Urothelium cell line (cell line): ENCODE data around the gene BCAS1.
A peak's percentile ranks its signal among the peaks of the same experiment; 100 is the strongest.
"Not testable (repeated sequence)": the region's sequence is repeated elsewhere in the genome, so short reads cannot be mapped to it uniquely, and the experiment has no call there.

ENCODE experiments used
- DNase-seq: peaks from one replicate; pipeline ENCODE4 v3.0.0; 2011; ENCODE audit warnings: low spot score, mixed read lengths
- FAIRE-seq: peaks from 2 replicates; lab custom pipeline; 2011; peaks lifted over from hg19 to GRCh38; lab: Jason Lieb, UNC

Gene BCAS1

DNA sequence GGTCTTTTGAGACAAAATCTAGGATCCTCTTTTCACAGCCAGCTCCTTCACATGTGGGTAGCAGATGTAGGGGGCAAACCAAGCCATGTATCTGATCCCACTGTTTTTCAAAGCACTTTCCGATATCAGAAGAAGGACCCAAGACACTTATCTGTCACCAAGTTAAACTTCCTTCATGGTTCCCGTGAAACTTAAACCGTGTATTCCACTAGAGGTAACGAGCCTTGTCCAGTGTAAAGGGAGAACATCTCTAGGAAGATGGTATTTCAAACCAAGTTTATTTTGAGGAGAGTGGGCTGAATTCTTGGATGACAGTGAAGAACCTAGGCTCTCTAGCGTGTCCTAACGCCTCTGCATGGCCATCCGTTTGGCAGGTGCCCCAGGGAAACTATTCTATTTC, 76.3 kb downstream of the BCAS1 start:
- FAIRE-seq = peak; percentile 13
- no peak for DNase-seq

GRCh38 chr20:53993310-53993709, 77.1 kb downstream of the BCAS1 start:
- no peak for DNase-seq
- no peak for FAIRE-seq

DNA sequence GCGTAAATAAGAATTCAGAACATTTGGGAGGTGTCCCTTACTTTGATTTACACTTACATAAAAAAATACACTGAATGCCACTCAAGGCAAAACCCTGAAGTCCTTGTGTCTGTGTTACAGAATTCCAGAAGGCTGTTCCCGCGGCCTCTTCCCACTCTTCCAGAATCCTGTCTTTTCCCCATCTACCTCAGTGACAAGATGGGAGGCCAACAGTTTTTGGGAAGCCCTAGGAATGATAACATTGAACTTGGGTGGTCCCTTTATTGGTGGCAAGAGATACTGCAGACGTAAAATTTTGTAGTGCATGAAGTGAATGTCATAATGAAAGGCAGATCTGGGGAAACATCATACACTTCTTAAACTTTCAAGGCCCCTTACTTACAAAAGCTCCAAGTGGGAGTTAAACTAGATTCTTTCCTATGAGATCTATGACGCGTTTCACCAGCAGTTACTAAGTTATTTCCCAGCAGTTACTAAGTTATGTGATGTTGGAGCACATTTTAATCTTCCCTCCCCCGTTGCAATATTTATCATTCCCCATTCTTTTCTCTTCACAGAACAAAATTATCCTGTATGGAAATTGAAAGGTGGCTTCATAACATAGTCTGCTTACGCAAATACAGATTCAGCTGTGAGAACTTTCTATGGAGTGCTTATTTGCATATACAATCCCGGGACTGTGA, 79.5 kb downstream of the BCAS1 start:
- DNase-seq (no peak), FAIRE-seq (no peak)

GRCh38 chr20:53990003-53990402, 80.4 kb downstream of the BCAS1 start:
- FAIRE-seq = no peak
- DNase-seq = no peak

GRCh38 chr20:53989401-53989800, 81.0 kb downstream of the BCAS1 start:
- FAIRE-seq = no peak
- DNase-seq = no peak

GRCh38 chr20:53986037-53986650, 84.2 kb downstream of the BCAS1 start:
- FAIRE-seq (no peak), DNase-seq (no peak)

- no peak for FAIRE-seq
- DNase-seq = no peak
Observed at GRCh38 chr20:53985150-53985518, 85.3 kb downstream of the BCAS1 start.

DNA sequence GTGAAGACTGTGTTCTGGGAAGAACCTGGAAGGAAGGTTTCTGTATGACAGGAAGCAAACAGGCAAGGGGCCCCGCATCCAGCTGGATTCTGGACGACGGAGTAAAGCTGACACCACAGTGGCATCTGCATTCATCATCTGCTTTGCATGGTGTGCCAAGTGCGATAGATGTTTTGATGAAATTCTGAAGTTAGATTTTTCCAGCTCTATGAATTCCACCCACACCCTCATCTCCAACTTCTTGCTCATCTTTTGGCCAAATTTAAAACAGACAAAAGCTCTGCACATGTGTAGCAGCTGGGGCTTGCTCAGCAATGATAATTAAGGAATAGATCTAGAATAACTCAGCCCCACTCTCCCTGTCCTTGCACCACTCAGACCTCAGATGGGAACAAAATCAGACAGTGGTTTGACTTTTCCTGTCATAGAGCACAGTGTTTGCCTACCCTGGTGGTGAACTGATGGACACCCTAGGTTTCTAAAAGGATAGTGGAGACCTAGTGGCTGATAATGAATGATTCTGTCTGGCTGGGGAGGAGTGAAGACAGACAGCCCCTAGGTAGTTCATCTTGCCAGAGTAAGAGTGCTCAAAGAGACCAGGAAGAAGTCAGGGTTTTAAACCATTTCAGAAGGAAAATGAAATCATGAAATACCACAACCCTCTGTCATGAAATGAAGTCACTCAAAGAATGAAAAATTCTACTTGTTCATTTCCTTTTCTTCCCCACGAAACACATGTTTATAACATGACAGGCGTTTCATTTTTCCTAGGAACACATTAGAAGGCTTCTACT, 85.8 kb downstream of the BCAS1 start:
- FAIRE-seq (no peak), DNase-seq (no peak)

GRCh38 chr20:53983401-53983800, 87.0 kb downstream of the BCAS1 start:
- DNase-seq (no peak), FAIRE-seq (peak; percentile 75)

DNA sequence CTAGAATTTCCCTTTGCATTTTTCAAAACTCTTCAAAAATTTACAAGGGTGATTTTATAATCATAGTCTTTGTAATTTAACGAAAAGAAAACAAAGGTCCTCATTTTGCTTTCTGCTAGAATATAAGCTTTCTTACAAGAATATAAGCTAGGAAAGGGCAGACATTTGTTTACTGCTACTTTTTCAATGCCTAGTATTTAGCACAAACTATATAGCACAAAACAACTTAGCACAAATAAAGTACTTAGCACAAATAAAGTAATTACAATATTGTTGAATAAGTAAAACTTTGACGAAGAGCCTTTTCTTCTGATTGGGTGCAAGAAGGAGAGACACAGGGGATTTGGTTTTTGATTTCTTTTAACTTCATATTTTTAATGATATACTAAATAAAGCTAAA, 87.8 kb downstream of the BCAS1 start:
- DNase-seq = no peak
- no peak for FAIRE-seq

- DNase-seq (no peak), FAIRE-seq (no peak)
Observed at GRCh38 chr20:53981752-53982437, 88.5 kb downstream of the BCAS1 start.

GRCh38 chr20:53981130-53981529, 89.3 kb downstream of the BCAS1 start:
- DNase-seq = no peak
- no peak for FAIRE-seq

DNA sequence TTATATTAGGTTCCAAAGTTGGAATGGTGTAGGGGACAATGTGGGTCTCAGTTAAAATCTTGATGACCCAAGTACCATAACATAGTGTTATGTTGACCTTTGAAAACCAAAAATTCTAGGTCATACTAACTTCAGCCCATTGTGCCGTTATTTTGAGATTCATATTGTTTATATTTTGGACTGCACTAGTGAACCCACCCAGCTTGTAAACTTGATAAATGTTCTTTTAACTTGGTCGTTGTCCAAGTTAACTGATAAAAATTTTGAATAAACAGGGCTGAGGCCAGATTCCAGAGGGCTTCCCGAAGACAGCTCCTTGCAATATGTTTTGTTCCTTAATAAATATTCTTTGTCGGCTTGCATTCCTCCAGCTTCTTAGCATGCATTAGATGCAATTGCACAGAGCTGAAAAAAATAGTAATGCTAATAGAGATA, 90.3 kb downstream of the BCAS1 start:
- FAIRE-seq (no peak), DNase-seq (no peak)

GRCh38 chr20:53978497-53978896, 91.9 kb downstream of the BCAS1 start:
- no peak for FAIRE-seq
- no peak for DNase-seq

- DNase-seq (no peak), FAIRE-seq (no peak)
Observed at GRCh38 chr20:53977391-53977790, 93.0 kb downstream of the BCAS1 start.

DNA sequence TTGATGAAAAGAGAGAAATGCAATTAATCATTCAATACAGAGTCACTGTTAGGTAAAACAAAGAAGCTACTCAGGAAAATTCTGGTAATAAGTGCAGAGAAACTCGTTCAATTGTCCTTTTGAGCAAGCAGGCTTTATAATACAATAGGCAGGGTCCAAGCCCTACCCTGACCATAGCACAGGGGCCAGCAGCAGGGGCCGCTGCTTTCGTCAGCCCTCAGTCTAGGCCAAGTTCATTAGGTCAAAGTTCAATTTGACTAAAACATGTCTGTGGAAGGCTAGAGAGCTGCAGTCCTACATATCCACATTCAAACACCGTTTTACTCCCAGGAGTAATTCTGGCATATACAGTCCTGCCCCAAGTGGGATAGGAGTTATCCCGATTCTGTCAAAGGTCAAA, 94.6 kb downstream of the BCAS1 start:
- no peak for DNase-seq
- FAIRE-seq = no peak

- DNase-seq (no peak), FAIRE-seq (no peak)
Observed at GRCh38 chr20:53974785-53975555, 95.4 kb downstream of the BCAS1 start.

DNA sequence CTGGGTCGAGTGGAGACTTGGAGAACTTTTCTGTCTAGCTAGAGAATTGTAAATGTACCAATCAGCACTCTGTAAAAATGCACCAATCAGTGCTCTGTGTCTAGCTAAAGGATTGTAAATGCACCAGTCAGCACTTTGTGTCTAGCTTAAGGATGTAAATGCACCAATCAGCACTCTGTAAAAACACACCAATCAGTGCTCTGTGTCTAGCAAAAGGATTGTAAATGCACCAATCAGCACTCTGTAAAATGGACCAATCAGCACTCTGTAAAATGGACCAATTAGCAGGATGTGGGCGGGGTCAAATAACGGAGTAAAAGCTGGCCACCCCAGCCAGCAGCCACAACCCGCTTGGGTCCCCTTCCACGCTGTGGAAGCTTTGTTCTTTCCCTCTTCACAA, 96.5 kb downstream of the BCAS1 start:
- not testable (repeated sequence) for DNase-seq
- FAIRE-seq = peak; percentile 9

DNA sequence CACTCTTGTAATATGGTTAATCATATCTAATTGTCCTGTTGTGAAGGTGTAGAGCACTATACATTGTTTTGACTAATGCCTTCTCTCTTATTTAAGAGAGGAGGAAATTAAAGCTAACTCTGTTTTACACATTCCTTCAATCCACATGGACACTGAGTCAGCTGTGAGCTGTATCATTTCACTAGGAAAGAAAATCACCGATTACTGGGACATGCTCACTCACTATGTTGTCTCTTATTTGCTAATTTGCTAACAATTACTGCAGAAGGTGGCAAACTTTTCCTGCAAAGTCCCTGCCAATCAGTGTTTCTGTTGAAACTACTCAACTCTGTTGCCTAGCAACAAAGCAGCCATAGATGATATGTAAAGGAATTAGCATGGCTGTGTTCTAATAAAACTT, 98.2 kb downstream of the BCAS1 start:
- DNase-seq (no peak), FAIRE-seq (peak; percentile 67)

GRCh38 chr20:53971096-53971683, 99.2 kb downstream of the BCAS1 start:
- FAIRE-seq (no peak), DNase-seq (no peak)
